Upper lobe of right lung (tissue), 1 donor: ENCODE data around the gene MCC. TPM values are rescaled to one million over a fixed set of nuclear protein-coding genes. Genes with fewer than 3 reads are reported as not detected.

Experiments used
- ATAC-seq: fragments of 200-7000 bp; cut with Tn5 transposase; one replicate; pipeline ENCODE4 v1.9.1; 2020; ENCODE audit warnings: mild to moderate bottlenecking, moderate library complexity
- DNase-seq: peaks from one replicate; pipeline ENCODE4 v3.0.0-alpha.2; 2020
- H3K27ac ChIP-seq: fragments of 200-600 bp; one replicate; pipeline ENCODE4 v1.8.0; 2022
- H3K27me3 ChIP-seq: fragments of 200-600 bp; one replicate; pipeline ENCODE4 v1.8.0; 2022; ENCODE audit warnings: mild to moderate bottlenecking
- H3K36me3 ChIP-seq: fragments of 200-600 bp; one replicate; pipeline ENCODE4 v1.8.0; 2022
- H3K4me1 ChIP-seq: fragments of 200-600 bp; one replicate; pipeline ENCODE4 v1.8.0; 2022
- H3K4me3 ChIP-seq: fragments of 200-600 bp; one replicate; pipeline ENCODE4 v1.8.0; 2022; ENCODE audit warnings: mild to moderate bottlenecking
- H3K9me3 ChIP-seq: fragments of 200-600 bp; one replicate; pipeline ENCODE4 v1.8.0; 2022
- intact Hi-C: fragments of 100-400 bp; cut with DNase I; formaldehyde crosslinking; loops from one replicate; pipeline ENCODE4 v1.11.0; 2022
- total RNA-seq: library from RNA; stranded (reverse); fragmentation: NEBNext Ultra II Directional; extraction: Animal tissue kit (Norgen Biotek cat#: 25700); gene quantifications from one replicate; pipeline ENCODE4 v1.2.1, GENCODE V29; 2021
- TF ChIP-seq, protein P1 (sequence below): fragments of 200-600 bp; IDR thresholded peaks from one replicate; pipeline ENCODE4 v1.8.0; 2022; ENCODE audit warnings: antibody characterized with exemption
- donor health status: DM: no; HTN: yes; CAD: no; lungs with severe emphysema.

Gene MCC
- total RNA-seq, 1 donor from 2014 or later, result 18.6 TPM

DNA sequence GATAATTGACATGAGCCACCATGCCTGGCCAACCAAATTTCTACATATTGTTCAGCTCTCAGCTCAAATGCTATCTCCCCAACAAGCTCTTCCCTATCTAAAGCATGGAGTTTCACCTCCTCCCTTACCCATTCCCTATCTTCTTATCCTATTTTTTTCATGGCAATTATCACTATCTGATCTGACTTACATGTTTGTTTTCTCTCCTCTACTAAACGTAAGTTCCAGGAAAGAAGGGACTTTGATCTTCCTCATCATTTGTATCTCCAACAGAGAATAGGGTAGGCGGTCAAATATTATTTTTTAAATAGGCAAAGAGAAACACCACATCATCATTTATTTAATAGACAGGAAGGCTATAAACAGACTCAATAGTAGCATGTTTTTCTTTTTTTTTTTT lies 381.4 kb downstream of the MCC start:
- Histone ChIP-seq H3K4me1 (no peaks in the 10 kb centered on the region), H3K9me3 (no peaks in the 10 kb centered on the region), H3K27me3 (no peaks in the 10 kb centered on the region), H3K4me3 (no peak overlapping the region), H3K27ac (no peak overlapping the region), H3K36me3 (no peaks in the 10 kb centered on the region)
- TF ChIP-seq, protein P1, sequence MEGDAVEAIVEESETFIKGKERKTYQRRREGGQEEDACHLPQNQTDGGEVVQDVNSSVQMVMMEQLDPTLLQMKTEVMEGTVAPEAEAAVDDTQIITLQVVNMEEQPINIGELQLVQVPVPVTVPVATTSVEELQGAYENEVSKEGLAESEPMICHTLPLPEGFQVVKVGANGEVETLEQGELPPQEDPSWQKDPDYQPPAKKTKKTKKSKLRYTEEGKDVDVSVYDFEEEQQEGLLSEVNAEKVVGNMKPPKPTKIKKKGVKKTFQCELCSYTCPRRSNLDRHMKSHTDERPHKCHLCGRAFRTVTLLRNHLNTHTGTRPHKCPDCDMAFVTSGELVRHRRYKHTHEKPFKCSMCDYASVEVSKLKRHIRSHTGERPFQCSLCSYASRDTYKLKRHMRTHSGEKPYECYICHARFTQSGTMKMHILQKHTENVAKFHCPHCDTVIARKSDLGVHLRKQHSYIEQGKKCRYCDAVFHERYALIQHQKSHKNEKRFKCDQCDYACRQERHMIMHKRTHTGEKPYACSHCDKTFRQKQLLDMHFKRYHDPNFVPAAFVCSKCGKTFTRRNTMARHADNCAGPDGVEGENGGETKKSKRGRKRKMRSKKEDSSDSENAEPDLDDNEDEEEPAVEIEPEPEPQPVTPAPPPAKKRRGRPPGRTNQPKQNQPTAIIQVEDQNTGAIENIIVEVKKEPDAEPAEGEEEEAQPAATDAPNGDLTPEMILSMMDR, result no peak
- intact Hi-C loops, result no loop called here
- DNase-seq (no peak), ATAC-seq (no peak)

DNA sequence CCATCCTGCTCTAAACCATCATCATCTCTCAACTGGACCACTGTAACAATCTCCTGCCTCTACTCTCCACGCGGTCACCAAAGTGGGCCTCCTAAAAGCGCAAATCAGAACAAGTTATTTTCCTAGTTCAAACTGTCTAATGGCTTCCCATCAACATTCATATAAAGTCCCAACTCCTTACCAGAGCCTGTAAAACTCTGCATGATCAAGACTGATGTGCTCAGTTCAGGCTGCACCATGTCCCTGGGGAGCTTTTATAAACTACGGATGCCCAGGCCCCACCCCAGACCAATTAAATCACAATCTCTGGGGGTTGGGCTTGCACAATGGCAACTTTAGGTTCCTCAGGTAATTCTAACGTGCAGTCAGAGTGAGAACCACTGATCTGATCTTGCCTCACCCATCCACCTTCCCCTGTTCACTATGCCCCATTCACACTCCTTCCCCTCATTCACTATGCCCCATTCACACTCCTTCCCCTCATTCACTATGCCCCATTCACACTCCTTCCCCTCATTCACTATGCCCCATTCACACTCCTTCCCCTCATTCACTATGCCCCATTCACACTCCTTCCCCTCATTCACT lies 382.5 kb downstream of the MCC start:
- Histone ChIP-seq H3K27ac (no peak overlapping the region), H3K36me3 (no peaks in the 10 kb centered on the region), H3K4me3 (no peak overlapping the region), H3K27me3 (no peaks in the 10 kb centered on the region), H3K9me3 (no peaks in the 10 kb centered on the region), H3K4me1 (no peaks in the 10 kb centered on the region)
- TF ChIP-seq, protein P1, result no peak
- ATAC-seq (no peak), DNase-seq (no peak)
- intact Hi-C loops, result no loop called here

DNA sequence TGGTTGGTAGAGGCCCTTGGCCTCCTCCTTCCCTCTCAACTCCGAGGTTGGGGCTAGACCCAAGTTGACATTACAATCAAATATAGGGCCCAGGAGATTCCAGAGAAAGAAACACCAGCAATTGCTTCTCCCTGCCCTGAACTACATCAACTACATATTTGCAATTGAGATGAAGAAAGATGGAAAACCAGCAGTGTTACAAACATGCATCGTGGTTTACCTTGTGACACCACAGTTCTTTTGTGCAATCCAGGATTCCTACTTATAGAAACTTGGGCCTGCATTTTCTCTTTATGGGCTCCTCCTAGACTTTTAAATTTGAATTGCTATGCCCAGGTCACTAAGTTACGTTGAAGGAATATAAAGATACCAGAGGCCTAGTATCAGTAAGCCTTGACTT lies 384.9 kb downstream of the MCC start:
- H3K4me1 ChIP-seq, result no peaks in the 10 kb centered on the region
- H3K27me3 ChIP-seq, result no peaks in the 10 kb centered on the region
- H3K9me3 ChIP-seq, result no peaks in the 10 kb centered on the region
- intact Hi-C loops, result no loop called here
- H3K36me3 ChIP-seq, result no peaks in the 10 kb centered on the region
- no peak overlapping the region for H3K27ac ChIP-seq
- no peak overlapping the region for H3K4me3 ChIP-seq
- DNase-seq (no peak), ATAC-seq (no peak)
- TF ChIP-seq, protein P1, result no peak

DNA sequence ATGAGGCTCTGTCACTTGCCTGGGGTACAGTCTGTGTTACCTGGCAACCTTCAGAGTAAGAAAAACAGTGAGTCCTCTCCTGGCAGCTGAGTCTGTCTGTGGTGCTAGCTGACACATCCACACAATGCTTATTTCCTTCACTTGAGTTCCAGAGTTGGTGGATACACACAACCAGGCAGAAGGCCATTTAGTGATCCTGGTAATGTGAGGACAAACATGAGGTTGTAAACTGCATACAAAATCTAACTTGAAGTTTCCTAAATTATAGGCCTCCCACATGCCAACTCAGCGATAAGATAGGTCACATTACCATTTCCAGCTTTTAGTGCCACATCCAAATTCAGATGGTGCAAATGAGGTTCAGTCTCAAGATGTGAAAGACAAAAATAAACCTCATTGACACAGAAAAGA lies 386.1 kb downstream of the MCC start:
- intact Hi-C loops, result no loop called here
- Histone ChIP-seq H3K4me1 (no peaks in the 10 kb centered on the region), H3K4me3 (no peak overlapping the region), H3K27me3 (no peaks in the 10 kb centered on the region), H3K36me3 (no peaks in the 10 kb centered on the region), H3K27ac (no peak overlapping the region), H3K9me3 (no peaks in the 10 kb centered on the region)
- ATAC-seq, result no peak
- no peak for DNase-seq
- TF ChIP-seq, protein P1, result no peak

DNA sequence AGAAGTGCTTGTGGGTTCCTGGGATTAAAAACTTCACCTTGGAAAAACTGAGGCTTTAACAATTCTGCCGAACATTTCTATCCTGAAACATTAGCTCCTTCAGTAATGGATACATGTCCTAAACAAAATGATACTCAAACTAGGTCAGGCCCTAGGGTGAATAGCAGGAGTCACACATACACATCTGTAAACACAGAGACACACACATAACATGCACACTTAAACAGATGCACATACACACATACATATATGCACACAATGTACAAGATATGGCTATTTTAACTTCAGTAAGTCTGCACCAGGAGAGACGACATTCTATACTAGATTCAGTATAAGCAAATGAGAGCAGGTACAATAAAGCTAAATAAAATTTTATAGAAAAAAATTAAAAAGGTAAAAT lies 387.3 kb downstream of the MCC start:
- intact Hi-C loops, result no loop called here
- ATAC-seq (no peak), DNase-seq (no peak)
- no peaks in the 10 kb centered on the region for H3K4me1 ChIP-seq
- no peaks in the 10 kb centered on the region for H3K36me3 ChIP-seq
- no peak overlapping the region for H3K4me3 ChIP-seq
- H3K27me3 ChIP-seq, result no peaks in the 10 kb centered on the region
- H3K27ac ChIP-seq, result no peak overlapping the region
- TF ChIP-seq, protein P1, result no peak
- H3K9me3 ChIP-seq, result no peaks in the 10 kb centered on the region

DNA sequence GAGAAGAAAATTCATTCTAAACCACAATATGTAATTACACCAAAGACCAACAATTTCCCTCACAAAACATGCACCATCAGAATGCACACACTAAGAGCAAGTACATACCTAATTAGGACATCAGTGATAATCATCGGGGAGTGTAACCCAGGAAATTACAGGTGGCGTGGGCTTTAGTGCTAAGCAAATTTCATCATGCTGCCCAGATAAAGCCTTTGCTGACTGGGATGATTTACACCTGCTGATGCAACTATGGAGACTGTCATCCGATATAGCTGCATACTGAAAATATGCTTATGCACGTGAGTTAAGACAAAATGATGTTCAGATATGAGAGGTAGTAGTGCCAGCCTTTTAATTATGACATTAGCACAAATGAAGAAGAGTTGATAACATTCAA lies 388.4 kb downstream of the MCC start:
- intact Hi-C loops, result no loop called here
- ATAC-seq (no peak), DNase-seq (no peak)
- Histone ChIP-seq H3K36me3 (no peaks in the 10 kb centered on the region), H3K9me3 (no peaks in the 10 kb centered on the region), H3K4me1 (no peaks in the 10 kb centered on the region), H3K27ac (no peak overlapping the region), H3K27me3 (no peaks in the 10 kb centered on the region), H3K4me3 (no peak overlapping the region)
- TF ChIP-seq, protein P1, result no peak
